RWPE2 (cell line): ENCODE data around the gene CRTAC1.
A peak's percentile ranks its signal among the peaks of the same experiment; 100 is the strongest.

Experiments used
- ATAC-seq: fragments of 200-7000 bp; cut with Tn5 transposase; 3 replicates; pipeline ENCODE4 v1.9.1; 2021; ENCODE audit warnings: low read depth
- DNase-seq: peaks from one replicate; pipeline ENCODE4 v3.0.0-alpha.2; 2020; ENCODE audit warnings: low spot score
- H3K27ac ChIP-seq: fragments of 450-650 bp; 2 replicates; pipeline ENCODE4 v1.5.1; 2017; ENCODE audit warnings: mild to moderate bottlenecking; ENCODE audit not compliant: poor library complexity, severe bottlenecking
- H3K27me3 ChIP-seq: fragments of 250-450 bp; sonication (Bioruptor Pico); 2 replicates; pipeline ENCODE4 v1.5.1; 2021; ENCODE audit warnings: mild to moderate bottlenecking, moderate library complexity; ENCODE audit not compliant: insufficient read depth, poor library complexity, severe bottlenecking
- H3K36me3 ChIP-seq: fragments of 250-450 bp; sonication (Bioruptor Pico); 2 replicates; pipeline ENCODE4 v1.5.1; 2020; ENCODE audit warnings: low read depth, mild to moderate bottlenecking, moderate library complexity
- H3K4me1 ChIP-seq: fragments of 250-450 bp; sonication (Bioruptor Pico); 2 replicates; pipeline ENCODE4 v1.5.1; 2021; ENCODE audit warnings: mild to moderate bottlenecking, moderate library complexity; ENCODE audit not compliant: insufficient read depth, poor library complexity, severe bottlenecking
- H3K4me3 ChIP-seq: fragments of 250-450 bp; sonication (Bioruptor Pico); 2 replicates; pipeline ENCODE4 v1.5.1; 2021; ENCODE audit warnings: mild to moderate bottlenecking, moderate library complexity; ENCODE audit not compliant: severe bottlenecking
- H3K9me3 ChIP-seq: fragments of 250-450 bp; sonication (Bioruptor Pico); 2 replicates; pipeline ENCODE4 v1.5.1; 2021; ENCODE audit warnings: mild to moderate bottlenecking, moderate library complexity; ENCODE audit not compliant: severe bottlenecking
- CTCF ChIP-seq: fragments of 450-650 bp; IDR thresholded peaks from one replicate; pipeline ENCODE4 v1.5.1; 2017; ENCODE audit warnings: mild to moderate bottlenecking, moderate library complexity; ENCODE audit not compliant: poor library complexity, severe bottlenecking

The CRTAC1 gene

GRCh38 chr10:97944772-97945171, 85.6 kb downstream of the CRTAC1 start:
- H3K27me3 ChIP-seq = no peaks in the 10 kb centered on the region
- DNase-seq (no peak), ATAC-seq (no peak)

GRCh38 chr10:97943294-97943693, 87.1 kb downstream of the CRTAC1 start:
- Histone ChIP-seq H3K4me1 (no peaks in the 10 kb centered on the region), H3K27ac (no peak overlapping the region), H3K9me3 (no peaks in the 10 kb centered on the region), H3K4me3 (no peak overlapping the region), H3K36me3 (no peaks in the 10 kb centered on the region), H3K27me3 (no peaks in the 10 kb centered on the region)
- ATAC-seq (no peak), DNase-seq (no peak)
- TF ChIP-seq CTCF = no peak

More at GRCh38 chr10:97944772-97945171, 85.6 kb downstream of the CRTAC1 start:
- H3K9me3 ChIP-seq = no peaks in the 10 kb centered on the region
- no peaks in the 10 kb centered on the region for H3K4me1 ChIP-seq
- no peak overlapping the region for H3K27ac ChIP-seq
- TF ChIP-seq CTCF = no peak
- H3K4me3 ChIP-seq = no peak overlapping the region
- no peaks in the 10 kb centered on the region for H3K36me3 ChIP-seq

GRCh38 chr10:97940534-97940933, 89.9 kb downstream of the CRTAC1 start:
- no peak overlapping the region for H3K4me3 ChIP-seq
- TF ChIP-seq CTCF = no peak
- no peak for ATAC-seq
- H3K4me1 ChIP-seq = no peaks in the 10 kb centered on the region
- H3K27me3 ChIP-seq = no peaks in the 10 kb centered on the region
- H3K27ac ChIP-seq = no peak overlapping the region
- H3K9me3 ChIP-seq = no peaks in the 10 kb centered on the region
- H3K36me3 ChIP-seq = no peaks in the 10 kb centered on the region
- DNase-seq = no peak

- Histone ChIP-seq H3K9me3 (no peaks in the 10 kb centered on the region), H3K4me1 (no peaks in the 10 kb centered on the region), H3K27ac (no peak overlapping the region), H3K27me3 (no peaks in the 10 kb centered on the region), H3K36me3 (no peaks in the 10 kb centered on the region), H3K4me3 (no peak overlapping the region)
- no peak for TF ChIP-seq CTCF
- ATAC-seq (no peak), DNase-seq (no peak)
Observed at GRCh38 chr10:97939446-97939990, 90.9 kb downstream of the CRTAC1 start.

GRCh38 chr10:97937928-97938327, 92.5 kb downstream of the CRTAC1 start:
- 0 out of 3 replicates have a peak, but pooled peaks have one; percentile 21 for ATAC-seq
- no peaks in the 10 kb centered on the region for H3K36me3 ChIP-seq
- no peak overlapping the region for H3K27ac ChIP-seq
- no peak for TF ChIP-seq CTCF
- no peaks in the 10 kb centered on the region for H3K4me1 ChIP-seq
- H3K9me3 ChIP-seq = no peaks in the 10 kb centered on the region
- no peak for DNase-seq
- H3K27me3 ChIP-seq = no peaks in the 10 kb centered on the region
- no peak overlapping the region for H3K4me3 ChIP-seq
